ENCODE results near the gene TTC31.

Gene TTC31

DNA sequence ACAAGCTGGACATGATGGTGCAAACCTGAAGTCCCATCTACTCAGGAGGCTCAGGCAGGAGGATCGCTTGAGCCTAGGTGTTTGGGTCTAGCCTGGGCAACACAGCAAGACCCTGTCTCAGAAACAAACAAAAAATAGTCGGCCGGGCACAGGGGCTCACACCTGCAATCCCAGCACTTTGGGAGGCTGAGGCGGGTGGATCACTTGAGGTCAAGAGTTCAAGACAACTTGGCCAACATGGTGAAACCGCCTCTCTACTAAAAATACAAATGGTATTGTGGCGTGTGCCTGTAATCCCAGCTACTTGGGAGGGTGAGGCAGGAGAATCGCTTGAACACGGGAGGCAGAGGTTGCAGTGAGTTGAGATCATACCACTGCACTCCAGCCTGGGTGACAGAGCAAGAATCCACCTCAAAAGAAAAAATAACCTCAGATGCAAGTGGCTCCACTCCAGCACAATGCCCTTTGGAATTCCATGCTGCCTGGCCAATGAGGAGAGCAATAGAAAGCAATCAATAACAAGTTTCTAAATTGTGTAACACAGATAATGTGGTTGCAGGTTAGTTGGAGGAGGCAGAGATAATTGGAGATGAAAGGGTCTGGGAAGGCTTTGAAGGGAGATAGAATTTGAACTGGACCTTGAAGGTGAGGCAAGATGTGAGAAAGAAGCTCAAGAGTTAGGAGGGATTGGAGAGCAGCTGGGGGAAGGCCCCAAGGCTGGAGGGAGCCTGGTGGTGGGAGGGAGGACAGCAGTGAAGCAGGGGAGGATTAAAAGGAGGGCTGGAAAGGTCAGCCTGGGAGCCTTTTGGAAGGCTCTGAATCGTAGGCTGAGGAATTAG lies 6.0 kb downstream of the TTC31 start:
- DNase-seq, result no peak

DNA sequence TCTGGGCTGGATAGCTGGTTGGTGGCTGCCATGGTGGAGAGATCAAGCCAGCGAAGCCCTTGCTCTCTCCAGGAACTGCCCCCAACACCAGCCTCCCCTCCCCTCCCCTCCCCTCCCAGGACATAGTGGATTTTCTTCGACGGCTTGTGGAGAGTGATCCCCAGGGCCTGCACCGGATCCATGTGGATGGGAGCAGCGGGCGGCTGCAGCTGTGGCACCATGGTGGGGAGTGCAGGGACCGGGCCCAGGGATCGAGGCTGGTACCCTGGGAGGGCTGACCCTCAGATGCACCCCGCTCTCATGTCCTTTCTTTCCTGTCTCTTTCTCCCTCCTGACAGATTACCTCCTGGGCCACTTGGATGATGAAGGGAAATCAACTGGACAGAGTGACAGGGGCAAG lies 7.0 kb downstream of the TTC31 start:
- DNase-seq, result no peak

DNA sequence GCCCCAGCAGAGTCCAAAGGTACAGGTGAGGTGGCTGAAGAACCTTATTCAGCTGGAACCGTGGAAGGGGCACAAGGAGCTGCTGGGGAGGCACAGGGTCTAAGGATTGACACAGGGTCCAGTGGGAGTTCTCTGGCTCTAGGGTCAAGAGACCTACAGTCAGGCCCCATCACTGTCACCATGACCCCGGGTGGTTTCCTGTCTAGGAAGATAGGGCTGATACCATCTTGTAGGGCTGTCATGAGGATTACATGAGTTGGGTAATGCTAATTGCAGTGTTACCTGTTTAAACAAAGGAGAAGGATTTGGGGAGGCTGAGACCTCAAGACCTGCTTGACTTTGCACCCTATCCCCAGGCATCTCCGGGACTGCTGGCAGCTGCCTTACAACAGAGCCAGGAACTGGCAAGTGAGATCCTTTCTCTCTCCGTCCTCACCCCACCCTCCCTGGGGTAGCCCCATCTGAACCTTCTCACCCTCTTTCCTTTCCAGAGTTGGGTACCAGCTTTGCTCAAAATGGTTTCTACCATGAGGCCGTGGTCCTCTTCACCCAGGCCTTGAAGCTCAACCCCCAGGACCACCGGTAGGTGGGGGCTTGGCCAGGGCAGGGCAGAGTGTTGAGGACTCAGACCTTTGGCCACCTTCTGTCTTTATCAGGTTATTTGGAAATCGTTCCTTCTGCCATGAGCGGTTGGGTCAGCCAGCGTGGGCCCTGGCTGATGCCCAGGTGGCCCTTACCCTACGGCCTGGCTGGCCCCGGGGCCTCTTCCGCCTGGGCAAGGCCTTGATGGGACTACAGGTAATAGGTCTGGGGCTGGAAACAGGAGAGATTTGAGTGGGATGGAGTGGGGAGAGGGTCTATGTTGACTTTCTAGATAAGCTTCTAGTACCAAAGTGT lies 9.0 kb downstream of the TTC31 start:
- DNase-seq, result no peak

DNA sequence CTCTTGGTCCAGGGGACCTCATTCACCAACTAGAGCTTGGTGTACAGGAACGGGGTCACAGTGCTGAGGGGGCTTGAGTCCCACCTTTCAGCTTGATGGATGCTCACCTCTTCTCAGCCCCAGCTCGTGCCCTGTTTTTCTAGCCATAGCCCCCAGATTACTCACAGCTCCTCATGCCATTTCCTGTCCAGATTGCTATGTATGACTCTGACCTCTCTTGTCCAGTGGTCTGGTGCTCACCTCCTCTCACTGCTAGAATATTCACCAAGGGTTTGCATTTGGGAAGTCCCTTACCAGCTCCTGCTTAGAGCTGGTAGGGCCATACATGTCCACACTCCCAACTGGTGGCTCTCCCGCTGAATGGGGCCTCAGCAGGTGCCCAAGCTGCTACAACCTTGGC lies 10.7 kb downstream of the TTC31 start:
- no peak for DNase-seq

DNA sequence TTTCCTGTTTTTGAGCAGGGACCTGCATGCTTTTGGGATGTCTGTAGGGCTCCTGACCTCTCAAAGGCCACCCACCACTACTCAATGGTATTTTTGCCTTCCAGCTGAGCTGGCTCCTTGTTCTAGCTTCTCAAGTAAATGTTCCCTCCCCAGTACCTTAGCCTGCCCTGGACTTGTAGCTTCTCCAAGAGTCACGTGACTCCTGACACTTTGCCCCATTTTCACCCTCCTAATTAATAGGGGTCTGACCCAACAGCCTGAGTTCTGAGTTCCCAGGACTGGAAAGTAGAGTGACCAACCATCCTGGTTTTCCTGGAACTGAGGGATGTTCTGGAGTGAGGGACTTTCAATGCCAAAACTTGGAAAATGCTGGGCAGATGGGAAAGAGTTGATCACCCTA lies 12.6 kb downstream of the TTC31 start:
- no peak for DNase-seq

DNA sequence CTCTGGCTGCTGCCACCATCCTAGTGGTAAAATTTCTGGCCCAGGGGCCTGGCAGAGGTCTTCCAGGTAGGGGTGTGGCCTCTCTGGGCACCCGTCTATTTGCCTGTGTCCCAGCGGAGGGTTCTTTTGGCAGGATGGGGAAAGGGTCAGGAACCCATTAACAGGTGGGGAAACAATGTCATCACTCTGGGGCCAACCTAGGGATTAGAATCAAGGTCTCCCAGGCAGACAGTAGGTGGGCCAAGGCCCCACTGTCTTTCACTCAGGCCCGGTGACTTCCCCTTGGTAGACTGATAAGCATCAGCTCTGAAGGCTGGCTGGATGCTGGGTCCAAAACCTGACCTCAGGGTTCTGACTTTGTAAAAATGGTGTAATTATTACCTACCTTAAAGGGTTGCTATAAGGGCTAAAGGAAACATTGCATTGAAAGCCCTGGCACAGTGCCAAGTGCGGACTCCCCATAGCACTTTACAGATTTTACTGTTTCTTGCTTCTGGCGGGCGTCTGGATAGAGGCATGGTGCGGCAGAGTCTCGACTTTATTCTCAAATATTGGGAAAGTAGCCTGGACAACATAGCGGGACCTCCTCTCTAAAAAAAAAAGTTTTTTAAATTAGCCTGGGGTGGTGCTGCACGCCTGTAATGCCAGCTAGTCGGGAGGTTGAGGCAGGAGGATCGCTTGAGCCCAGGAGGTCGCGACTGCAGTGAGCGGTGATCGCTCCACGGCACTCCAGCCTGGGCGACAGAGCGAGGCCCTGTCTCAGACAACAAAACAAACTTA lies 14.3 kb downstream of the TTC31 start:
- no peak for DNase-seq

DNA sequence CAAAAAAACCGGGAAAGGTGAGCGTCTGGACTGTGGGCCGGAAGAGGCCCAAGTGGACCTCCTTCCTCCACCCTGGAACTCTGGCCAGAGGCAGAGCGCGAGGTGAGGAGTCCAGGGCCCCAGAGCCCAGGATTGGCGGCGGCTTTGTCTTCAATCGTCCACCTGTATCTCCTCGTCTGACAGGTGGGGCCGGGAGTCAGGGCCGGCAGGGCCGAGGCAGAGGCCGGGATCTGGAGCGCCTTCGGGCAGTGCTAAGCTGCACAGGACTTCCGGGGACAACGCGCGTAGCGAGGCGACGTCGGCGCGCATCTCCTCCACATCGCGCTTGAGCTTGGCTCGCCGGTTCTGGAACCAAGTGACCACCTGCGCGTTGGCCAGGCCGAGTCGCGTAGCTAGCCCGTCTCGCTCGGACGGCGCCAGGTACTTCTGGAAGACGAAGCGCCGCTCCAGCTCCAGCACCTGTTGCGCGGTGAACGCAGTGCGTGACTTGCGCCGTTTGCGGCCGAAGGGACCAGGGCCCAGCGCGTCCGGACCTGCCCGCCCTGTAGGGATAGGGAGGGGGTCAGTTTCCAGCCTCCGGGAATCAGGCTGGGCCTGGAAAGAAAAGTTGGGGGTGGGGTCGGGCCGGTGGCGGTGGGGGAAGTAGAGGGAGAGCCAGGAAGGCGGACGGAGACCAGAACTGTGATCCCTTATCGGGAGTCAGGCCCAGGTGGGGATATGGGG lies 15.1 kb downstream of the TTC31 start:
- no peak for DNase-seq

DNA sequence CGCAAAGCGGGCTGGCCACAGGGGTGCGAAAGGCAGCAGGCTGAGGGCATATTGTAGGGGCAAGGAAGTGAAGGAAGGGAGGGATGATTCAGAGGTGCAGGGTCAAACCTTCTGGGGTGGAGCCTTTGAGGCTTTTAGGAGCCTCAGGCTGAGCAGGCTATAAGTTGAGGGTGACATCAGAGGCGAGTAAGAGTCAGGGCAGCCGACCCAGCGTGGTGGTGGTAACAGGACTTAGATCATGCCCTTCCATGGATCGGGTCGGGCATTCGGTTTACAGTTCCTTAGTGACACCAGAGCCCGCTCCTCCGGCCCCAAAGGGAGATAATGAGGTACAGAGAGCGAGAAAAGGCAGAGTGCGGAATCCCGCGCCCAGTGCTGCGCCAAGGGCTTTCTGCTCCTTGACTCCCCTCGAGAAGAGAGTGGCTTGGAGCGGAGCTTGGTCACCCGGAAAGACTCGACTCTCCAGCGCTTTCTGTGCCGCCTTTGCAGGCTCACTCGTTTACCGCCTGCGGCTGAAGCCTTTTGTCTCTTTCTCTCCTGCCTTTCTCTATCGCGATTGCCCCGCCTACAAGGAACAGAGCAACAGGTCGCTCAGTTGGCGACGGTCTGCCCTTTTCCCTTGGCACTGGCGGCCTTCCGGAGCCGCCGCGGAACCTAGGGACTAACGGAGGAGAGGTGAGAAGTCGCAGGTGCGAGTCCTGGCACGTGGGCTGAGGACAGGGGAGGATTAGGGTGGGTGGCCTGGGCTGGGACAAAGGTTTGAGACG lies 15.8 kb downstream of the TTC31 start:
- no peak for DNase-seq

DNA sequence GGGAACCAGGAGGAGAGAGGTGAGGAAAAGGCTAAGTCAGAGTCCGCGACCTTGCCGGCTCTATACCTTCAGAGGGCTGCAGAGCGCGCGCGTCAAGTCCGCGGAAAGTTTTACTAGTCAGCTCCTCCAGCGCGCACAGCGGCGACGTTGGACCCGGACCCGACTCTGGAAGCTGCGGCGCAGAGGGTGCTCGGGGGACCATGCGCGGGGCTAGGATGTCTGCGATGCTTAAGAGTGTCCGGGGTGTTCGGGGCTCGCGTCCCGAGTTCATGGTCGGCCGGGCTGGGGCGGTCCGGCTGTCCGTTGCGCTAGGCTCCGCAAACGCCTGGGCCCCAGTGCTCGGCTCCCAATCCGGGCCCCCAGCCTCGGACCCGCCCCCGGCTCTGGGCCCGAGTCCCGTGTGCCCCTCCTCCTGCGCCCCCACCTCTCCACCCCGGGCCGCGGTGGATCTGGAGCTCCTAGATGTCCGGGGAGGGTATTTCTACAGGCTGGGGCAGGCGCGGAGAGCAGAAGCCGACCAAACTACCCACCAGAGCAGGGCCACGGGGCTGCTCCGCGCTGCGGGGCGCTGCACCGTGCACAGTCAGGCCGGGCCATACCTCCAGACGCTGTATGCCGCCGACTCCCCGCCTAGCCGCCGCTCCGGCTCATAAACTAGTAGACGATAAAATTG lies 16.5 kb downstream of the TTC31 start, which contains the start of gene LBX2:
LBX2 (minus strand) TSS at position 337 of the 673 bp plus-strand sequence; CDS start at position 271, 66 bp downstream.
- no peak for DNase-seq

DNA sequence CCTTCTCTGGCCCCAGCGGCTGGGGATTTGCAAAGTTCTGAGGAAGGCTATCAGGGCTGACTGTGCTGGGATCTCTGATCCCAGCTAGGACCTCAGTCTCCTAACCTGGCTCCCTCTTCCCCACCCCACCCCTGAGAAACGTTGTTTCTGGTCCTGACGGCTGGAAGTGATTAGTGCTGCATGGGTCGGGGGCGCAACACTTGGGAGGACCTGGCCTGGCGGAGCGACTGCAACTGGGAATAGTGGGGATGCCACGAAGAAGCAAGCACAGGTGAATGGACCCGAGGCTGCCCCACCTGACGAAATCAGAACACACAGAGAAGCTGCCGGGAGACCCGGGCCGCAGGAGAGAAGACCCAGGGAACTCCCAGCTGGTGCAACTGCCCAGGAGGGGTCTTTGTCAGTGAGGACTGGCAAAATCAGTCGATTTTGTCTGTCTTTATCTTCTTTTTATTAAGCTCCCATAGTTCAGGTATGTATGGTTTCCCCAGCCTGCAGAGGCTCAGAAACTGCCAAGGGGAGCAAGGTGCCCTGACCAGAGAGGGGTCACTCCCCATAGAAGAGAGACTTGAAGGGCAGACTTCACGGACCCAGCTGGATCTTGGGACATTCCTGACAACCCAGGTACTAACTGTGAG lies 17.2 kb downstream of the TTC31 start:
- no peak for DNase-seq

DNA sequence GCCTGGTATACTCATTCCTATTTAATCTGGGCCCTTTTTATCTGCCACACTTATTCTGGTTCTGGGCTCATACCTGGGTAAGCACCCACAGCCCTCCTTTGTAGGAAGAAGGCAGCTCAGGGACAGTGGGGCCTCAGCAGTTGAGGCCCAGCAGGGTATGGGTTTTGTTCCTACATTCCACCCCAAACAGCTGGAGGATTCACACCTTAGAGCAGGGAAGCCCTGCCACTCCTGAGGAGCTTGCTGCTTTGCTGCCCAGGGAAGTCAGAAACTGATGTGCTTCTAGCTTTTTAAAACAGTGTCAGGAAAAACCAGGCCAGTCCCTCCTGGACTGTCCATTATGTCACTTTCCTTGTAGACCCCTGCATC lies 17.7 kb downstream of the TTC31 start:
- no peak for DNase-seq

DNA sequence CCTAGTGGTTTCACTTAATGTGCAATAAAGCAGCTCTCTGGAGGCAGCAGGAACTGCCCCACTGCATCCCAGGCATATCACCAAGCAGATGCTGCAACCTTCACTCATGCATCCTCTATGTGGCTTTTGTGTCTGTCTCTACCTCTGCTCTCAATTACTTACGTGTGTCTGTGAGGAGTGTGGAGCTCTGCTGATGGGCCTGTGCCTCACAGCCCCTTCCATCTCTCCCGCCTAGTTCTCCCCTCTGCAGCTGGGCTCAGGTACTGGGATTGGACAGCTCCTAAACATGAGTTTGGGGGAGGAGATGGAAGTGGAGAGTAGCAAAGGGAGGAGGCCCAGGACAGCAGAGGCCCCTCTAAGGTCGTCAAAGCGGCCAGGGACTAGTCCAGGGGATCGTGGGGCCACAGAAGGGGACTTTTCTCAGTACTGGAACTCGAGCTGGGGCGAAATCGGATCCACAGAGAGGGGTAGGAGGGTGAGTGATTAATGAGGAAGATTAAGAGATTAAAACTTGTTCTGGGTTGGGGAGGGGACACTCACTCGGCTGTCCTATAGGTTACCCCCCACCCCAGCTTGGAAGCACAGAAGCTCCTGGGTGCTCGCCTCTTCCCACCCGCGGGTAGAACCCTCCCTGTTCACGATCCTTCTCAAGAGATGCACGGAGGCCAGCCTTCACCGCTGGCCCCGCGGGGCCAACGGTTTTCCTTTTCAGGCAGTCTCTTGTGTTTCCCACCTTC lies 18.6 kb downstream of the TTC31 start:
- no peak for DNase-seq

DNA sequence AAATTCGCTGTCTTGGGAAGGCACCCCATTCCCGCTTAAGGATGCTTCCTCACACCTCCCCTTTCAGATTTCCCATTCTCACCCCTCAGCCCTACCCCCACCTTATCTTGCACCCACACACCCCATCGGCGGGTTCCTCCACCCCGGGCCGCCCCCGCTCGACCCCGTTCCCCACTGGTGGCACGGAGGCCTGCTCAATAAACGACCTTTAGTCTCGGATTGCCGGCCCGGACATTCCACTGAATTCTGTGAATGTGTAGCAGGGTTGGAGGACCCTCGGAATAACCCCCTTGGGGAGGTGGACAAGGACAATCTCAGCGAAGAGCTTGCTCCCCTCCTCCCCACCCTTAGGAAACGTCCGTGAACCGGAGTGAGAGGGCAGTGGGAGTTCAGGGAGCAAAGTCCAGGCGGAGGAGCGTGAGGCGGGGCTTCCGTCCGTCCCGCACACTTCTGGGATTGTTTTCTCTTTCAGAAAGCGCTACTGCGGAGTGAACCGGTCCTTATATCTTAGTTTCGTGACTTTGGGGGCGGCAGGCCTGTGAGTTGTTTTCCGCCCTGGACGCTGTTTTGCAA lies 19.4 kb downstream of the TTC31 start:
- DNase-seq, result no peak

DNA sequence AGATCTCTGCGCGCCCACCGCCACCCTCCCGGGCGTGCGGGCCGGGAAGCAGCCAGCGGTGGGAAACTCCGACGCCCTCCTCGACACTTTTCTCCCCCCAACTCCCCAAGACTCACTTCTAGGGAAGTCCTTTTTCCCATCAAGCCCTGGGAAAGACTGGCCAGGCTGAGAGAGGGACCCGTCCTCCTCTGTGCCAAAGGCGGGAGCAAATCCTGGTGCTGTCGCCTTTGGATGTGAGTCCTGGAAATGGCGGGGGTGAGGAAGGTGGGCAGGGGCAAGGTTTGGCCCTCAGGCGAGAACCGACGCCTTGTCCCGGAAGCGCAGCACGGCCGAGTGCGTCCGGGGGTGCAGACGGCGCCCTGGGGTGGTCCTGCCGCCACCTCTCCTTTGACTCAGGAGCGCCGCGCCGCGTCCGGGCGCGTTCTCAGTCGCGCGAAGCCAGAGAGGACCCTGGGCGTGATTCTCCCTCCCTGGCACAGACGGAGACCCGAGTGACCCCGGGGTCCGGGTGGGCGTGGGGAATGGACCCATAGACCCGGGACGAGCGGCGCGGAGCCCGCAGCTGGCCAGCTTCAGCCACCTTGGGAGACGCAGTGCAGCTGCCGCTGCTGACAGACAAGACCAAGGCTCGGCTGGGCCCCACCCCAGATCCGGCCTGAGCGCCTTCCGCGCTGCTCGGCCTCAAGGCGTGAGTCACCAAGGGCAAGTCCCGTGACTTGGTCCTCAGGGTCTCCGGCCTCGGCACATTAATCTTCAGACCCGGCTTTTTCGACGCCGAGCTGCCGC lies 20.0 kb downstream of the TTC31 start:
- no peak for DNase-seq

DNA sequence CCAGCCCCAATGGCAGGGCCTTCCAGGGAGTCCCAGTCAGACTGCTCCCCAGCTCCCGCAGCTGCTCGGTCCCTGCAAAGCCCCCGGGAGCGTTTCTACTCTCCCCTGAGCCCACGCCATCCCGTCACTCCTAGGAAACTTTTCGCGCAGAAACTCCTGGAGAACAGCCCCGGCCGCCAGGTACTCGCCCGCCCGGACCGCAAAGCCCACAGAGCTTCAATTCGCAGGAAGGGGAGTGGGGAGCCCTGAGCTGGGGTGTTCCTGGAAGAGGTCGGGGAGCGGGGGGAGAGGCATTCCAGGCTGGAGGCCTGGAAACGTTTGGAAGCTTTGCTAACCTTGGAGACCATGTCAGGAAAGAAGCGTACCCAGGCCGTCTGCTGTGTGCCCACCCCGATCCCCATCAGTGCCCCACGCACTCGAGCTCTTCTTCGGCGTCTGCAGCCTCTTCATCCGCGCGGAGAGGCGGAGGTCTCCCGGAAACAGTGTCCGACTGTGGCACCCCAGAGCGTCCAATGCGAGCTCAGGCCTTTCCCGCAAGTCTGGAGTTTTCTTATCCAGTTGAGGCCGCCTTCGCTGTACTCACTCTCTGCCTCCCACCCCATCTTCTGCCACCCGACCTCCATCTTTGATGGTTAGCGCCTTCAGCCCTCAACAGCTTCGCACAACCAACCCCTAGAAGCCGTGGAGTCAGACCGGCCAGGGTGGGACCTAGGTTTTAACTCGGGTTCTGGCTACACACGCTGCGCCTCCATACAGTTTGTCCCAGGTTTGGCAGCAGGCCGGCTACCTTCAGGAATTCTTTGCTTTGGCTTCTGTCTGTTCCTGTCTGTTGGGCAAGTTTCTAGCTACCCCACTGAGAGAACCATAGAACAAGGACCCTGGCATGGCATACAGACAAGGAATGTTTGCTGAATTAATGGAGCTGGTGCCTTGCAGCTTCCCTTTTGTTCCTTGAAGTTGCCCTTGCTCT lies 20.9 kb downstream of the TTC31 start:
- DNase-seq, result no peak

DNA sequence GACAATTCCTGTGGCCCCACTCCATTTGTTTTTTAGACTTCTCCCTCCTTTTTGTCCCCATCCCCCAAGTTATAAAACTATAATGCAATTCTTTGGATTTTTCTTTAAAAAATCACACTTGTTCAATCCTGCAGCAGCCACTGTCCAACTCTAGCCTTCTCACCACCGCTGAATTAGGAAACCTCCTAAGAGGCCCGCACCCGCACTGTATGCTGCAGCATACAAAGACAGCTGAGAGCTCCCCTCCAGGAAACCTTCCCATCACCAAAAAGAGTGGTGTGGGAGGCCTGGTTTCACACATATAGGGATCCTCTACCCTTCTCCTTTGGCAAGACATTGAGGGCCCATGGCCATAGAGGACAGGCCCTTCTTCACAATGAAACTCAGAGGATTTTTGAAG lies 21.7 kb downstream of the TTC31 start:
- DNase-seq, result no peak

Data from NCI-H2227 treated with DMSO at 0.1 percent for 48 hours (cell line).